Measurements from ENCODE around the gene ZNF683. TPM values are rescaled to one million over a fixed set of nuclear protein-coding genes. Genes with fewer than 3 reads are reported as not detected.

ZNF683 gene
- total and polyA plus RNA-seq, 2 donors (not counting 3 experiments of a cell fraction or from before 2014, with no cell fraction given): not detected

DNA sequence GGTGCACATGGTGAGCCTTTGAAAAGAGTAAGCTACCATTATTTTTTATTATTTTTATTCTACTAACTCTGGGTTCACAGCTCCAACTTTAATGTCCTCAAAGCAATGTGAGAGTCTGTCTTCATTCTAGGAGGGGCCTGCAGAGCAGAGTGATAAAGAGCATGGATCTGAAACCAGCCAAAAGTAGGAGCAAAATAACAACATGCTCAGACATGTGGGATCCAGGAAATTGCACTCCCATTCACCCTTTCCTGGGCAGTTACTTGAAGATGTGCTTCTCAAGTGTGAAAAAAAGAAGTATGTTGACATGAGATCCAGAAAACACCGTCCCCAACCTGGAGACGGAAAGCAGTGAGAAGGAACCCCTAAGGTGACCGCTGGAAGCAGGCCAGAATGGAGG is 29.3 kb upstream of the ZNF683 start:
- intact Hi-C loops (cut with micrococcal nuclease): no loop called here
- H2AFZ ChIP-seq (ENCODE audit: low read depth, low read length): no peak overlapping the region
- no peaks in the 10 kb centered on the region for H3K79me2 ChIP-seq (ENCODE audit: control insufficient read depth, insufficient read depth, low read length)
- DNase-seq (ENCODE audit: low read depth, low spot score) (no peak), FAIRE-seq (no peak)
- H4K20me1 ChIP-seq (replicated peaks; ENCODE audit: control insufficient read depth, extremely low read depth, insufficient read depth, low read length): no peaks in the 10 kb centered on the region
- H3K36me3 ChIP-seq (ENCODE audit: control insufficient read depth in 2 of 2, extremely low read depth in 1 of 2, insufficient read depth in 2 of 2, low read length in 2 of 2): no peaks in the 10 kb centered on the region
- no peak overlapping the region for H3K27ac ChIP-seq (ENCODE audit: insufficient read depth, low read depth, low read length)
- BruUV-seq (replicated peaks): no TSS peak
- no peak overlapping the region for H3K4me3 ChIP-seq (replicated peaks in 1 of 3; ENCODE audit: insufficient read depth in 1 of 3, low read depth in 1 of 3, low read length in 3 of 3)
- dilution Hi-C loops (cut with MboI; ENCODE audit: extremely low pct_ligation_motif_present, low sequenced_read_pairs): no loop called here
- TF ChIP-seq JUN (IDR thresholded peaks at IDR 0.05; ENCODE audit: borderline replicate concordance, insufficient read depth, insufficient read length, low read depth): no peak
- TF ChIP-seq POLR2AphosphoS5 (IDR thresholded peaks at IDR 0.05; ENCODE audit: insufficient read depth, low read depth, low read length): no peak
- TF ChIP-seq FOS (IDR thresholded peaks at IDR 0.05; ENCODE audit: borderline replicate concordance, insufficient read depth, low read length): no peak
- TF ChIP-seq, protein P1, sequence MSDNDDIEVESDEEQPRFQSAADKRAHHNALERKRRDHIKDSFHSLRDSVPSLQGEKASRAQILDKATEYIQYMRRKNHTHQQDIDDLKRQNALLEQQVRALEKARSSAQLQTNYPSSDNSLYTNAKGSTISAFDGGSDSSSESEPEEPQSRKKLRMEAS (IDR thresholded peaks at IDR 0.05; ENCODE audit: insufficient read depth, insufficient read length): no peak
- TF ChIP-seq EZH2 (IDR thresholded peaks at IDR 0.05; ENCODE audit: borderline replicate concordance, low read depth, low read length, severe bottlenecking): no peak
- TF ChIP-seq, protein P2, sequence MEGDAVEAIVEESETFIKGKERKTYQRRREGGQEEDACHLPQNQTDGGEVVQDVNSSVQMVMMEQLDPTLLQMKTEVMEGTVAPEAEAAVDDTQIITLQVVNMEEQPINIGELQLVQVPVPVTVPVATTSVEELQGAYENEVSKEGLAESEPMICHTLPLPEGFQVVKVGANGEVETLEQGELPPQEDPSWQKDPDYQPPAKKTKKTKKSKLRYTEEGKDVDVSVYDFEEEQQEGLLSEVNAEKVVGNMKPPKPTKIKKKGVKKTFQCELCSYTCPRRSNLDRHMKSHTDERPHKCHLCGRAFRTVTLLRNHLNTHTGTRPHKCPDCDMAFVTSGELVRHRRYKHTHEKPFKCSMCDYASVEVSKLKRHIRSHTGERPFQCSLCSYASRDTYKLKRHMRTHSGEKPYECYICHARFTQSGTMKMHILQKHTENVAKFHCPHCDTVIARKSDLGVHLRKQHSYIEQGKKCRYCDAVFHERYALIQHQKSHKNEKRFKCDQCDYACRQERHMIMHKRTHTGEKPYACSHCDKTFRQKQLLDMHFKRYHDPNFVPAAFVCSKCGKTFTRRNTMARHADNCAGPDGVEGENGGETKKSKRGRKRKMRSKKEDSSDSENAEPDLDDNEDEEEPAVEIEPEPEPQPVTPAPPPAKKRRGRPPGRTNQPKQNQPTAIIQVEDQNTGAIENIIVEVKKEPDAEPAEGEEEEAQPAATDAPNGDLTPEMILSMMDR (IDR thresholded peaks at IDR 0.05; ENCODE audit: extremely low read depth in 1 of 2, insufficient read depth in 1 of 2, low read depth in 1 of 2, low read length in 2 of 2): no peak
- no peak for TF ChIP-seq POLR2A (IDR thresholded peaks at IDR 0.05; ENCODE audit: low read depth, low read length)
- TF ChIP-seq MYC (IDR thresholded peaks at IDR 0.05; ENCODE audit: low read depth, low read length): no peak
- TF ChIP-seq GATA2 (IDR thresholded peaks at IDR 0.05; ENCODE audit: insufficient read depth, insufficient read length, low read depth, low read length): no peak
- H3K27me3 ChIP-seq (ENCODE audit: control insufficient read depth in 2 of 2, insufficient read depth in 2 of 2, low read length in 2 of 2): peaks cover 0 to 2% of the 10 kb centered on the region in 2 experiments
- H3K4me1 ChIP-seq (ENCODE audit: control insufficient read depth, extremely low read depth, insufficient read depth, low read length): no peaks in the 10 kb centered on the region
- no peak overlapping the region for H3K4me2 ChIP-seq (ENCODE audit: insufficient read depth, low read length)
- ChIA-PET CTCF (interaction anchor here (1.0 to 9.0 kb wide), 2 partner anchors 15 to 32 kb away, joined by 3 to 102 read pairs; no protein-coding TSS in a partner anchor), POLR2A (no interaction called here)
- H3K9ac ChIP-seq (replicated peaks; ENCODE audit: extremely low read depth, insufficient read depth, low read length): no peak overlapping the region
- no peaks in the 10 kb centered on the region for H3K9me1 ChIP-seq (replicated peaks; ENCODE audit: control insufficient read depth, extremely low read depth, insufficient read depth, low read length)
- no peaks in the 10 kb centered on the region for H3K9me3 ChIP-seq (replicated peaks; ENCODE audit: control insufficient read depth, insufficient read depth, low read length)

All from endothelial cell of umbilical vein (primary cell).